Activated T-cell treated with anti-CD3 and anti-CD28 coated beads for 1 hour (primary cell): ENCODE results near the gene EFEMP1.

Experiments used
- DNase-seq: peaks from one replicate; pipeline ENCODE4 v3.0.0-alpha.2; 2020; ENCODE audit warnings: low read depth

The EFEMP1 gene

GRCh38 chr2:55824551-55825096, 99.0 kb downstream of the EFEMP1 start:
- no peak for DNase-seq
